K562 (cell line): ENCODE measurements around the gene ARMH3. TPM values are rescaled to one million over a fixed set of nuclear protein-coding genes. Genes with fewer than 3 reads are reported as not detected.

Source experiments
- ATAC-seq: fragments of 200-7000 bp; cut with Tn5 transposase; 3 replicates; pipeline ENCODE4 v1.9.1; 2020; ENCODE audit warnings: moderate library complexity
- BruUV-seq: library from RNA; stranded (reverse); fragments of 400-500 nt; replicated peaks from 2 replicates; lab custom pipeline; 2021; lab: Mats Ljungman, UMichigan
- CTCF ChIA-PET: fragments of 300-600 bp; formaldehyde crosslinking; extraction: SDS; loops from one replicate; lab custom pipeline; 2021; ENCODE audit warnings: low intra/inter-chr PET ratio; lab: Yijun Ruan, JAX
- POLR2A ChIA-PET: fragments of 300-600, 350-650 bp; sonication (Branson Sonifier 250); formaldehyde crosslinking; extraction: SDS; loops from one replicate; lab custom pipeline; 2021; ENCODE audit warnings: antibody characterized with exemption, inconsistent platforms; lab: Yijun Ruan, JAX
- DNase-seq, 4 experiments: peaks; one replicate each; pipeline versions ENCODE4 v3.0.0 to v3.0.0-alpha.2; 2011 to 2018; ENCODE audit warnings: low spot score in 3 of 4, mixed read lengths in 3 of 4; ENCODE audit errors: extremely low read depth in 1 of 4
- FAIRE-seq: peaks from 2 replicates; lab custom pipeline; 2011; peaks lifted over from hg19 to GRCh38; lab: Jason Lieb, UNC
- H2AFZ ChIP-seq: 2 replicates; pipeline ENCODE4 v1.6.0; 2011; ENCODE audit warnings: low read depth, low read length, control low read depth, inconsistent platforms
- H3K27ac ChIP-seq: fragments of 200-600 bp; 3 replicates; pipeline ENCODE4 v1.8.0; 2011; ENCODE audit warnings: low read depth, mild to moderate bottlenecking, control low read depth, inconsistent platforms, low read length, moderate library complexity, mixed read lengths; ENCODE audit errors: extremely low read depth
- H3K27me3 ChIP-seq, 2 experiments: fragments of 300-600 bp in 1 of 2; 2 replicates in 1 of 2; 3 replicates in 1 of 2; pipeline versions ENCODE4 v1.6.0 to v1.8.0; 2011; ENCODE audit warnings: inconsistent platforms in 2 of 2, low read length in 2 of 2, mild to moderate bottlenecking in 1 of 2, mixed read lengths in 1 of 2, moderate library complexity in 1 of 2; ENCODE audit not compliant: control insufficient read depth in 2 of 2, insufficient read depth in 2 of 2
- H3K36me3 ChIP-seq: fragments of 300-600 bp; 3 replicates; pipeline ENCODE4 v1.8.0; 2011; ENCODE audit warnings: mild to moderate bottlenecking, low read length, inconsistent platforms; ENCODE audit not compliant: control insufficient read depth, insufficient read depth
- H3K4me1 ChIP-seq, 2 experiments: fragments of 200-600 bp in 1 of 2; replicated peaks in 1 of 2; 2 replicates in 1 of 2; 3 replicates in 1 of 2; pipeline versions ENCODE4 v1.5.1 to v1.8.0; 2011; ENCODE audit warnings: inconsistent platforms in 2 of 2, low read length in 2 of 2, mild to moderate bottlenecking in 1 of 2, mixed read lengths in 1 of 2, moderate library complexity in 1 of 2; ENCODE audit not compliant: control insufficient read depth in 2 of 2, insufficient read depth in 2 of 2
- H3K4me2 ChIP-seq: 2 replicates; pipeline ENCODE4 v1.6.1; 2011; ENCODE audit warnings: low read length, control low read depth, inconsistent platforms, mixed read lengths; ENCODE audit not compliant: insufficient read depth
- H3K4me3 ChIP-seq: fragments of 200-600 bp; sonication (generic), shearing (Covaris generic); 2 replicates; pipeline ENCODE4 v1.5.1; 2016; ENCODE audit warnings: control low read depth, inconsistent platforms
- H3K79me2 ChIP-seq: fragments of 200-600 bp; 3 replicates; pipeline ENCODE4 v1.8.0; 2011; ENCODE audit warnings: low read length, inconsistent platforms; ENCODE audit not compliant: control insufficient read depth, insufficient read depth
- H3K9ac ChIP-seq, 2 experiments: 2 replicates each; pipeline versions ENCODE4 v1.6.0 to v1.6.1; 2011; ENCODE audit warnings: low read depth in 2 of 2, low read length in 2 of 2, control low read depth in 1 of 2, inconsistent platforms in 1 of 2, mild to moderate bottlenecking in 1 of 2, mixed read lengths in 1 of 2; ENCODE audit not compliant: insufficient read depth in 1 of 2
- H3K9me1 ChIP-seq: one replicate; pipeline ENCODE4 v1.6.0; 2011; ENCODE audit warnings: inconsistent platforms, mild to moderate bottlenecking, low read length, moderate library complexity; ENCODE audit not compliant: control insufficient read depth, insufficient read depth
- H3K9me3 ChIP-seq: replicated peaks from 2 replicates; pipeline ENCODE4 v1.5.1; 2011; ENCODE audit warnings: low read depth, low read length, inconsistent platforms; ENCODE audit not compliant: control insufficient read depth, insufficient read depth
- H4K20me1 ChIP-seq: replicated peaks from 2 replicates; pipeline ENCODE4 v1.6.1; 2011; ENCODE audit warnings: low read length, inconsistent platforms, mixed read lengths; ENCODE audit not compliant: control insufficient read depth, insufficient read depth
- ARID1B ChIP-seq: fragments of 450-650 bp; IDR thresholded peaks from 2 replicates; pipeline ENCODE4 v1.6.1; 2016; ENCODE audit warnings: antibody characterized with exemption, mild to moderate bottlenecking, inconsistent platforms
- FOXA3 ChIP-seq, 2 experiments: fragments of 450-650 bp in 1 of 2; sonication (generic) in 1 of 2; formaldehyde crosslinking; IDR thresholded peaks in 1 of 2; conservative IDR thresholded peaks in 1 of 2; 2 replicates each; pipeline versions ENCODE4 v1.4.0 to v1.8.0; 2020 to 2022; ENCODE audit warnings: mild to moderate bottlenecking in 2 of 2, missing genetic modification reagents in 1 of 2
- GABPB2 ChIP-seq: fragments of 250-450 bp; sonication (Bioruptor Pico); conservative IDR thresholded peaks from 2 replicates; pipeline ENCODE4 v1.5.1; 2021; ENCODE audit warnings: mild to moderate bottlenecking
- MBD2 ChIP-seq: sonication (generic); IDR thresholded peaks from 2 replicates; pipeline ENCODE4 v1.6.1; 2016; ENCODE audit warnings: low read depth, borderline replicate concordance
- RBM25 ChIP-seq: fragments of 200-400 bp; formaldehyde crosslinking; IDR thresholded peaks from 2 replicates; pipeline ENCODE4 v1.6.1; 2018; ENCODE audit warnings: low read length, low read depth, moderate library complexity; ENCODE audit not compliant: severe bottlenecking
- TARDBP ChIP-seq: fragments of 450-650 bp; IDR thresholded peaks from 2 replicates; pipeline ENCODE4 v1.6.1; 2016
- TEAD2 ChIP-seq: fragments of 450-650 bp; IDR thresholded peaks from 2 replicates; pipeline ENCODE4 v1.6.1; 2016; ENCODE audit warnings: missing genetic modification characterization, control low read depth, missing compliant biosample characterization
- ZFPM2 ChIP-seq: fragments of 250-450 bp; sonication (Bioruptor Pico); IDR thresholded peaks from 2 replicates; pipeline ENCODE4 v1.5.1; 2022; ENCODE audit warnings: mild to moderate bottlenecking
- ZNF12 ChIP-seq: sonication (generic); formaldehyde crosslinking; IDR thresholded peaks from 2 replicates; pipeline ENCODE4 v1.4.0; 2020; ENCODE audit warnings: mild to moderate bottlenecking, missing genetic modification reagents
- ZNF197 ChIP-seq: fragments of 200-800 bp; sonication (Bioruptor generic); IDR thresholded peaks from 2 replicates; pipeline ENCODE4 v1.6.1; 2016; ENCODE audit warnings: low read depth, missing genetic modification characterization, missing compliant biosample characterization
- ZNF277 ChIP-seq: fragments of 250-450 bp; sonication (Bioruptor Pico); IDR thresholded peaks from 2 replicates; pipeline ENCODE4 v1.8.0; 2022; ENCODE audit warnings: inconsistent platforms, mild to moderate bottlenecking, moderate library complexity, borderline replicate concordance
- whole genome bisulfite sequencing: fragments of 100-300 bp; shearing (Covaris generic); methylation state at CpG from one replicate; pipeline ENCODE4 v1.1.6; 2016; ENCODE audit warnings: low coverage, mixed read lengths; ENCODE audit not compliant: insufficient coverage; ENCODE audit errors: missing lambda C conversion rate; 5-methylcytosine and 5-hydroxymethylcytosine counted together
- in situ Hi-C: fragments of 300-500 bp; cut with MboI; formaldehyde crosslinking; loops from 4 replicates; pipeline ENCODE4 v1.15.0; 2018; ENCODE audit warnings: inconsistent platforms, mixed read lengths
- intact Hi-C: fragments of 100-400 bp; cut with micrococcal nuclease; formaldehyde crosslinking; loops from 2 replicates; pipeline ENCODE4 v1.14.2; 2022
- polyA plus RNA-seq, 8 experiments: library from polyadenylated mRNA; depleted of rRNA in 4 of 8; stranded (reverse) in 5 of 8; unstranded in 3 of 8; fragments of >200 nt; fragmentation: Nextera tagmentation in 2 of 8; fragmentation: Illumina TruSeq in 1 of 8; extraction: Ambion mirVana in 2 of 8; extraction: Trizol in 1 of 8; gene quantifications; 2 replicates each; pipeline versions ENCODE4 v1.2.1 to v1.2.3, GENCODE V29; 2011 to 2014; ENCODE audit warnings: inconsistent platforms in 1 of 8, missing spikeins in 1 of 8
- total RNA-seq, 7 experiments: library from RNA; depleted of rRNA in 6 of 7; stranded (reverse); fragments of >200 nt in 6 of 7; fragmentation: Illumina TruSeq in 2 of 7; extraction: Trizol in 2 of 7; gene quantifications; 2 replicates each; pipeline versions ENCODE4 v1.2.1 to v1.2.3, GENCODE V29; 2011 to 2021; ENCODE audit warnings: low replicate concordance in 1 of 7

ARMH3 gene
- total and polyA plus RNA-seq, 9 of the 15 experiments (the other 6 are each of a cell fraction or from before 2014, with no cell fraction given): 0.29 to 0.73 TPM; not detected in 7

DNA sequence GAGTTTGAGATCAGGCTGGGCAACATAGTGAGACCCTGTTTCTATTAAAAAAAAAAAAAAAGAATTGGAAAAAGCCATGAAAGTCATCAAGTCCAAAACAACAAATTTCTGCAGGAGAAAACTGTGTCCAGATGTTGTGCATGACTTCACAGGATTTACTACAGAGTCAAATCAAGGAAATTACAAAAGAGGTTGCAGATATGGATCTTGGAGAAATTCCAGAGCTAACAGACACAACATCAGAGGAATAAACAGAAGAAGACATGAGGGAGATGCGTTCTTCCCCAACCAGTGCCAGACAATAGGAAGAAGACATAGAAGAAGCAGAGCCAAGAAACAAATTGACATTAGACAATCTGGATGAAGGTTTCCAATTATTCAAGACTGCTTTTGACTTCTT, 188.0 kb downstream of the ARMH3 start:
- TF ChIP-seq TEAD2 (no peak), ZFPM2 (CRISPR knock-in tag) (no peak), FOXA3 (CRISPR knock-in tag; conservative IDR thresholded peaks at IDR 0.05 in 1 of 2, IDR thresholded peaks at IDR 0.05 in 1 of 2) (no peak), ZNF277 (CRISPR knock-in tag) (no peak), TARDBP (no peak), ARID1B (no peak), MBD2 (no peak), ZNF197 (CRISPR knock-in tag) (no peak), RBM25 (no peak), ZNF12 (CRISPR knock-in tag) (no peak), GABPB2 (CRISPR knock-in tag) (no peak)
- TF ChIP-seq, all 486 proteins: peak for 0
- FAIRE-seq (no peak), ATAC-seq (no peak), DNase-seq (no peak)
- no CpG with 5 or more reads among the region's 1 CpG for WGBS
- in situ Hi-C loops (no loop called here), intact Hi-C loops (no loop called here)
- POLR2A ChIA-PET: no interaction called here
- Histone ChIP-seq H3K36me3 (no peaks in the 10 kb centered on the region), H3K27ac (no peak overlapping the region), H2AFZ (no peak overlapping the region), H3K4me1 (no peaks in the 10 kb centered on the region), H3K9me3 (no peaks in the 10 kb centered on the region), H3K4me2 (no peak overlapping the region), H3K9ac (no peak overlapping the region), H3K4me3 (no peak overlapping the region), H3K79me2 (no peaks in the 10 kb centered on the region), H3K9me1 (no peaks in the 10 kb centered on the region), H3K27me3 (no peaks in the 10 kb centered on the region), H4K20me1 (no peaks in the 10 kb centered on the region)
- CTCF ChIA-PET: no interaction called here
- BruUV-seq: no TSS peak
